GM12873 (cell line): ENCODE data around the gene GLIS1.

ENCODE experiments used
- TF ChIP-seq, protein P1 (sequence below): IDR thresholded peaks from 2 replicates; pipeline ENCODE4 v1.5.1; 2012; ENCODE audit warnings: low read depth, mild to moderate bottlenecking, moderate library complexity, low read length, control low read depth; ENCODE audit not compliant: insufficient read depth; ENCODE audit errors: missing control alignments

The GLIS1 gene

DNA sequence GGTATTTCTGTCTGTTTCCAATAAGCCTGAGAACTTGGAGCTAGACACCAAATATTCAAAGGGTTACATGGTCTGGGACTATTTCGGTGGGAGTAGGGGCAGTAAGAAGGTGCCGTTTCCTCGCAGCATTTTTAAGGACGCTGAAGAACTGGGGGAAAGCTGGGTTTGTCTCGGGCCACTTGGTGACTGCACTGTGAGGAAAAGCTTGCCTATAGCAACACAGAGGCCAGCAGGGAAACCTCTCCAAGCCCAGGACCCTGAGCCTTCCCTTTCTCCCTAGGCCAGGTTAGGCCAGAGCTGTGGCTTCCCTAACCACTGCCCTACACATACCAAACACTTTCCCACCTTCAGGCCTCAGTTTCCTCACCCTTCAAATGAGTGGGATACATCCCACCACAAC lies 3.3 kb downstream of the GLIS1 start:
- TF ChIP-seq, protein P1, sequence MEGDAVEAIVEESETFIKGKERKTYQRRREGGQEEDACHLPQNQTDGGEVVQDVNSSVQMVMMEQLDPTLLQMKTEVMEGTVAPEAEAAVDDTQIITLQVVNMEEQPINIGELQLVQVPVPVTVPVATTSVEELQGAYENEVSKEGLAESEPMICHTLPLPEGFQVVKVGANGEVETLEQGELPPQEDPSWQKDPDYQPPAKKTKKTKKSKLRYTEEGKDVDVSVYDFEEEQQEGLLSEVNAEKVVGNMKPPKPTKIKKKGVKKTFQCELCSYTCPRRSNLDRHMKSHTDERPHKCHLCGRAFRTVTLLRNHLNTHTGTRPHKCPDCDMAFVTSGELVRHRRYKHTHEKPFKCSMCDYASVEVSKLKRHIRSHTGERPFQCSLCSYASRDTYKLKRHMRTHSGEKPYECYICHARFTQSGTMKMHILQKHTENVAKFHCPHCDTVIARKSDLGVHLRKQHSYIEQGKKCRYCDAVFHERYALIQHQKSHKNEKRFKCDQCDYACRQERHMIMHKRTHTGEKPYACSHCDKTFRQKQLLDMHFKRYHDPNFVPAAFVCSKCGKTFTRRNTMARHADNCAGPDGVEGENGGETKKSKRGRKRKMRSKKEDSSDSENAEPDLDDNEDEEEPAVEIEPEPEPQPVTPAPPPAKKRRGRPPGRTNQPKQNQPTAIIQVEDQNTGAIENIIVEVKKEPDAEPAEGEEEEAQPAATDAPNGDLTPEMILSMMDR: no peak

DNA sequence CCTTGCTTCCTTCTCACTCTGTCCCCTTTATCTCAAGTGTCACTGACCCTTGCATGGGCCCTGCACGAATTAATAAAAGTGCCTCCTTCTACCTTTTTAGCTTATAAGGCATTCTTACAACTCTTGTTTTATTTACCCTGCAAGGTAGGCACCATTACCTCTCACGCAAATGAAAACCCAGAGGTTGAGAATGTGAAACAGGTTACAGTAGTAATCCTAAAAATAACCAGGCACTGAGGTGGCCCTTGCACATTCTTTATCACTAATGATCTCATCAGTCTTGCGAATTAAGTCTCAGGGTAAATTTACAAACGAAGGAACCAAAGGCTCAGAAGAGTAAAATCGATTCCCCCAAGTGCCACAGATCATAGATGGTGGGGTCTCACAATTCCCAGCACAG lies 3.7 kb downstream of the GLIS1 start:
- TF ChIP-seq, protein P1: no peak

DNA sequence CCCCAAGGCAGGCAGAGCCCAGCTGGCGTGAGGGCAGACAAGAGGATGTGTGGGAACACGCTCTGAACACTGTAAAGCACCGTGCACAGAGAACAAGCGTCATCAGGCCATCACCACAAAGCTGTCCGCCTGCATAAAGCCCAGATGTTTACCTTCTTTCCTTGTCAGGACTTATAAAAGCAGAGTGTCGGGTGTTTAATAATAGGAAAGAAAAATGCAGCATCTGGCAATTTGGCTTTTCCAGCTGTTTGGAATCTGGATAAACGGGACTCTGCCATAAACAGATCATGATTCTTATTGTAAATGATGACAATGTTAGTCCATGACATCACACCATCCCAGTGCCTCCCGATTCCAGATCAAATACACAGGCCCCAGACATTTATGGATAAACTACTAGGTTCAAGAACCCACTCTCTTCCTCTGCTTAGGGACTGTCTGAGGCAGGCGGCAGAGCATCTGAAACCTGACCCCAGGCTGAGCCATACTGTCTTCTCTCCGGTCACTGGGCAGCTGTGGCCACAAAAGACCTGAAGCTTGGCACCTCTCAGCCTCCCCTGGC lies 4.2 kb downstream of the GLIS1 start:
- TF ChIP-seq, protein P1: no peak

DNA sequence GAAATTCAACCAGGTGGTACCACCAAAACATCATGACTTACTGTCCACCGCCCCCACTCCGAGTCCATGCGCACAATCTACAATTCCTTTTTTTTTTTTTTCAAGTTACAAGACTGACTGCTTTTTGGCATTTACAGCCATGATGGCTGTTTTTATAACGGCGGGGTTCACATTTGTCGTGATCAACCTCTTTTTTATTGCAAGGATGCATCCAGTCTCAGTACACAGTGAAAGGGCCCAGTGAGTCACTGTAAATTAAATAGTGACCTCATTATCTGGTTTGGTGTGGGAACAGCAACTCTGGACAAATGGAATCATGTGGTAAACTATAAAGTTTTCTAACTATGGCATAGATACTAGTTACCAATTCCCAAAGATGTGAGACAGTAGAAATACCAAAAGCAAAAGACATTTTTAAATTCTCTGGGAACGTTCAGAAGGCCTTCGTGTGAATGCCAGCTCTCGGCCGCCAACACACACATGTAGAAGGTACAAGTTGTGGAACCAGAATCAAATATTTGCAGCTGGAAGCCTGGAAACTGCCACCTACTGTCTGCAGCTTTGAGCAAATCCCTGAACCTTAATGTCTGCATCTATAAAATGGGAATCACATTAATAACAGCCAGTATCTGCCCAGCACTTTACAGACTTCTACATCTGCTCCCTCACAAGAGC lies 4.9 kb downstream of the GLIS1 start:
- TF ChIP-seq, protein P1: no peak

DNA sequence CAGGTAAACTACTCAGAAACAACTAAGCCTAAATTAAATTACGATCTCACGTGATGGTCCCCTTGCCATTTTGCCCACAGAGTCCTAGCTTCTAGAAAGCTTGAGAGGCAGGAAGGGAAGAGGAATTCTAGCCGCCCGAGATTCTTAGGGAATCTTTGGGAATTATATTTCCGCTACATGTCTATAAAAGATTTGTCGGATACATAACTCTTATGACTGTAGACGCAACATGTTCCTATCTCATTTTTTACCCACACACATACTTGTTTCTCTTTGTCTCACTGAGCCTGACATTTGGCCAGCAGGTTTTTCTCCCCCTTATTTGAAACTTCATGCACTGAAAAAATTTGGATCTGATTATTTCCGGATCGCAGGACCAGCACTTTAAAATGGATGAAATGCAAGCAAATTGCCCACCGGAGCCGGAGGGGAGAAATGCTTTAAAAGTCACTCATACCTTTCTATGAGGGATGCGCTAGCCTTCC lies 5.5 kb downstream of the GLIS1 start:
- TF ChIP-seq, protein P1: no peak

DNA sequence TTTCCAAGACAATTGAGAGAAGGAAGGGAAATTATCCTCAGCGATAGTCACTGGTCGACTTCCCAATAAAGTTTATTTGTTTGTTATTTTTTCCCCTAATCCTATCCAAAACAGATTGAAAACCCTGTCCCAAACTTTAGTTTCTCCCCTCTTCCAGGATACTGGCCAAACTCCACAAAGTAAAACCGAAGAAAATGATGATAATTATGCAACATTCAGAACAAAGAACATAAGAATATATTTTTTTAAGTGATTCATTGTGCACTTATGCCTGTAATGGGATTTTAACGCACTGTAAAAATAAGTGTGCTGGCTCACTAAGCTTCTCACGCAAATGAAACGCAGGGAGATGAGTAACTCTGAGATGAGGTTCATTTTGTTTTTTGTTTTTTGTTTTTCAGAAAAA lies 6.0 kb downstream of the GLIS1 start:
- TF ChIP-seq, protein P1: no peak

DNA sequence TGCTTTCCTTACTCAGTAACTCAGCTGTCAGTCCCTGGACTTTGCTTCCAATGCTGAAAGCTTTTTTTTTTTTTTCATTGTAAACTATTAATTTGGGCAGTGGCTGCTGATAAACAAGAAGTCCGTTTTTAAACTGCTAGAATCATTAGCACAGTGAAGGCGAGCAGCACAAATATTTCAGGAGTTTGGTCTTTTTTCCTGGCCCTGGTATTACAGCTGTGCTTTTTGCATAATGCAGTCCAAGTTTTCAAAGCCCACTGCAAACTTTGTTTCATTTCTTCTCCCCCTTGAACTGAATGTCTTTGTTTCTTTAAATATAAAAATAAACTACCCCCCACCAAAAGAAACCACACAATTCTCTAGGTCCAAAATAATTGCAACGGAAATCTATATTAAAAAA lies 6.6 kb downstream of the GLIS1 start:
- TF ChIP-seq, protein P1: no peak
